Activated T-helper 9 cell treated with anti-CD3 and anti-CD28 coated beads, Interleukin-2, amount 50 U/mL, for 16 hours (primary cell): Measurements from ENCODE around the gene CCDC91.
"Not testable (repeated sequence)": the region's sequence is repeated elsewhere in the genome, so short reads cannot be mapped to it uniquely, and the experiment has no call there.

Experiments
- DNase-seq: peaks from one replicate; pipeline ENCODE4 v3.0.0-alpha.2; 2020; ENCODE audit warnings: low read depth

Gene CCDC91

DNA sequence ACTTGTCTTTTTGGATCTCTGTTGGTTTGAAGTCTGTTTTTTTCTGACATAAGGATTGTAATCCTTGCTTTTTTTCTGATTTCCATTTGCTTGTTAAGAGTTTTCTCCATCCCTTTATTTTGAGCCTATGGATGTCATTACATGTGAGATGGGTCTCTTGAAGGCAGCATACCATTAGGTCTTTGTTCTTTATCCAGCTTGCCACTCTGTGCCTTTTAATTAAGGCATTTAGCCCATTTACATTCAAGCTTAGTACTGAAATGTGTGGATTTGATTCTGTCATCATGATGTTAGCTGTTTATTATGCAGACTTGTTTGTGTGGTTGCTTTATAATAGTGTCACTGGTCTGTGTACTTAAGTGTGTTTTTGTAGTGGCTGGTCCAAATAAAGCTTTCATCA is 100.0 kb downstream of the CCDC91 start:
- DNase-seq: no peak

DNA sequence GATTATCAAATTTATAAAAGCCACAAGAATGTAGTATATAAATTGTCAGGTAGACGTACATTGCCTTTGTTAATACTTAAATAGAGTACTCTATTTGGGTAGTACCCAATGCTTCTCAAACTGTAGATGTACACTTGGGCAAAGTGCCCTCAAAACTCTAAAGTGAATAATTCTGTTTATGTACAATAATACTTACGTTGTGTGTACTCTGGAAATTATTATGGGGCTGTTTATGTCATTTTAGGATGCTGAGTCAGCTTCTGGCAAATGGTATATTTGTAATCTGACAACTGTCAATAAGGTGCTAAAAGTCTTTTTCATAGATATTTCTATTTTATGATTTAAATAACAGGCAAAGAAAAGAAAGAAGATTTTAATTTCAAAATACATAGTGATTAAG is 102.4 kb downstream of the CCDC91 start:
- DNase-seq: no peak

DNA sequence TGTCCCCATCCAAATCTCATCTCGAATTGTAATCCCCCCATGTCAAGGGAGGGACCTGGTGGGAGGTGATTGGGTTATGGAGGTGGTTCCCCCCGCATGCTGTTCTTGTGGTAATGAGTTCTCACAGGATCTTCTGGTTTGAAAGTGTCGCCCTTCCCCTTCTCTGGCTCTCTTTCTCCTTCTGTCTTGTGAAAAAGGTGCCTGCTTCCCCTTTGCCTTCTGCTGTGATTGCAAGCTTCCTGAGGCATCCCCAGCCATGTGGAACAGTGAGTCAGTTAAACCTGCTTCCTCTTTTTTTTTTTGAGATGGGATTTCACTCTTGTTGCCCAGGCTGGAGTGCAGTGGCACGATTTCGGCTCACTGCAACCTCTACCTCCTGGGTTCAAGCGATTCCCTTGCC is 104.0 kb downstream of the CCDC91 start:
- no peak for DNase-seq

DNA sequence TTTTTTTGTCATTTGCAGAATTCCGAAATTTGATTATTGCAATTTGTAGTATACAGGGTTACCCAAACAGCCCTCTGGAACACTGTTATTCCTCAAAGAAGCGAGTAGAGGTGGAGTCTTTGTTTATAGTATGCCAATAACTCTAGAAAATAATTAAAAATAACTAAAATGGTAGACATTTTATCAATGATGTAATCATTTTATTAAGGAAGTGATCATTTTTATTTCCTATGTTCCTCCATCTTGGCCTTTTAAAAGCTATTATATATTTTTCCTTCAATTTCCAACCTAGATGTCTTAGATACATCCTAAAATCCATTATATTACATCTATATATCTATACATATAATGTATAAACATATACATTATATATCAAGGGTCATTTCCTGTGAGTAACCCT is 106.0 kb downstream of the CCDC91 start:
- no peak for DNase-seq

DNA sequence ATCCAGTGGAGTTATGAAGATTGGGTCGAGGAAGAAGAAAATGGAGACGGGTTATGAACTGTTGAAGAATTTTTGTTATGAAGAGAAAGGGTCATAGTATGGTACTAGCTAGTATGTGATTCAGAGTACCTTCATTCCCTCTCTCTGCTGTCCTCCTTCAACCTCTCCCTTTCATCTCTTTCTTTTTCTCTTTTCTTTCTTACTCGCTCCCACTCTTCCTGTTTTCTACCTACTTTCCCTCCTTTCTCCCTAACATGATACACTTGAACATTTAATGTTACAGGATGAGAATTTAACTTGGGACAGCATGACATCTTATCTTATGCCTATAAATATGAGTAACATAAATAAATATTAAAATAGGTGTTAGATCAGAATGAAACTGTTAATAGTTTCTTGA is 112.9 kb downstream of the CCDC91 start:
- no peak for DNase-seq

DNA sequence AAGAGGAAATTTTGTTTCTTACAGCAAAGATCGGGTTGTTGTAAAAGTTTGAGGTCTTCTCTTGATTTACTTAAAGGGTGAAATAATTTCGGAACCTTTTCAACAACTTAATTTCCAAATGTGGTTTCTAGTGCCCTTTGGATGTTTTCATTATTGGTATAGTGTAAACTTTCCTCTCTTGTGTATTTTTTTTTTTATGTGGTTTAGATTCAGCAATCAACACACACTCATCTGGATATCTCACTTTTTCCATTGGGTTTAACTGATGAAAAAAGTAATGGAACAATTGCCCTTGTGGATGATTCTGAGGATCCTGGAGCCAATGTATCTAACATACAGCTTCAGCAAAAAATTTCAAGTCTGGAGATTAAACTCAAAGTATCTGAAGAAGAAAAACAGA is 116.3 kb downstream of the CCDC91 start:
- DNase-seq: no peak

DNA sequence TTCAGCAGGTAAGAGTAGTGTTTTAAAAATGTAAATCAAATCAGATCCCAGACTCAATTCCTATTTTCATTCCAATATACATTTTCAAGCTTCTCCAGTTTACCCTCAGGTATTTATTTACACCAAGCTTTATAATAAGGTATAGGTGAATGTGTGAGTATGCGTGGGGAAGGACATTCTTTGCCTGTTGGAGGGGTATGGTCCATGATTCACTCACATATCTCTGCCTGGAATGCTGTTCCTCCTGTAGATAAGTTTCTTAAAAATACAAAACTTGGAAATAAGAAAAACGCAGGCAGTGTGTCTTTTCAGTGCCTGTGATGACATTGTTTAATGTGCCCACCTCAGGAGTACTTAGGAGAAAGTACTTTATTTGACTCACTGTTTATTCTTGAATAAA is 118.6 kb downstream of the CCDC91 start:
- DNase-seq: no peak

DNA sequence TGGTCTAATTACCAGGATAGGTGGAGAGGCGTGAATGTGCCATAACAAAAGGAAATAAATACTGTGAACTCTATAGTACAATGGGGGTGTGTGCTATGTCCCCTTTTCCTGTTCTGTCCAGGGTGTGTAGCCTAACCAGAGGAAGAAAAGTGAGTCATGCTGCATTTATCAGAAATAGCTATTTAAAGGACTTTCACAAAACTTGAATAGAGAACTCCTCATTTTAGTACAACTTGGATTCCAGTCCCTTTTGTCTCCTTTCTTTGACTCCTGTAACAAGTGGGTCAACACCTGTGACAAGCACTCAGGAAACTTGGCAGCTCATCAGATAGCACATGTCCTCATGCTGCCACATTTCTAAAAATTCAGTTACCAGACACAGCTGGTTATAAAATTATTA is 123.4 kb downstream of the CCDC91 start:
- DNase-seq: no peak

DNA sequence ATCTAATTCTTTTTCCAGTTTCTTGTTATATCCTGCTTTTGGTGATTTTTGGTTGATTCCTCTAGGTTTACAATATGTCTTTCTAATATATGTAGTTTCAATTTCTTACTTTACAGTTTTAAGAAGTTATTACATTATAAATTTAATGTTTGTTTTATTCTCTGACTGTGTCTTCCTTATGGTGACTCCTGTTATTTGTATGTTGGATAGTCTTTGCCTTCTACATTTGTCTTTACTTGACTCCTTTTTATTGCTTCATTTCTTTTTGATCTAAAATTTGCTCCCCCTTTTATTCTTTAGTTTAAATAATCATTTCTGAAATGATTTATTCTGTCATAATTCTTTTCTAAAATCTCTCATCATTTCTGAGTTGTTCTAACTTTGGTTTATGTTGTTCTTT is 125.8 kb downstream of the CCDC91 start:
- no peak for DNase-seq

DNA sequence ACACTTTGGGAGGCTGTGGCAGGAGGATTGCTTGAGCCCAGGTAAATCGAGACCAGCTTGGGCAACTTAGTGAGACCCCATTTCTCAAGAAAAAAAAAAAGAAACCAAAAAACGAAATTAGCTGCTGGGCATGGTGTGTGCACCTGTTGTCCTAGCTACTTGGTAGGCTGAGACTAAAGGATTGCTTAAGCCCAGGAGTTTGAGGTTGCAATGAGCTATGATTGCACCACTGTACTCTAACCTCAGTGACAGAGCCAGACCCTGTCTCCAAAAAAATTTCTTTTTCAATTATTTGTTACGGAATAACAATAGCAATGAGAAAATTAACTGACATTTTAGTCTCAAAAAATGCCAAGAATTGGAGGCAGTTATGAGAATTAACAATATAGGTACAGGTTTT is 128.0 kb downstream of the CCDC91 start:
- DNase-seq: no peak

DNA sequence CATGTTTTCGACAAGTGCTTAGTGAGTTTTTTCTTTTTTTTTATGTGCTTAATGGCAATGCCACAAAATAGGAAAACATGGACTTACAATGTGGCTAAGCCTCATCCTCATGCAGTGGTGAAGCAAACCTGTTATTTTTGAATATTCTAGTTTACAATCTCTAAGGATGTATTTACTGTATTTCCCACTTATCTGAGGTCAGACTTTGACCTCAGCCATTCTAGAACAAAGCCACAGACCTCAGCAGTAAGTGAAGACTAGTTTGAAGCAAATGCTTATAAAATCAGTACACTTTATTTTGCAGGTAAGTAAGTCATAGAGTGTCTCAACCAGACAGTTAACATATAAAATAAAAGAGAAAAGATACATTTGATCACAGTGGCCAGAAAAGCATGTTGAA is 130.1 kb downstream of the CCDC91 start:
- no peak for DNase-seq

DNA sequence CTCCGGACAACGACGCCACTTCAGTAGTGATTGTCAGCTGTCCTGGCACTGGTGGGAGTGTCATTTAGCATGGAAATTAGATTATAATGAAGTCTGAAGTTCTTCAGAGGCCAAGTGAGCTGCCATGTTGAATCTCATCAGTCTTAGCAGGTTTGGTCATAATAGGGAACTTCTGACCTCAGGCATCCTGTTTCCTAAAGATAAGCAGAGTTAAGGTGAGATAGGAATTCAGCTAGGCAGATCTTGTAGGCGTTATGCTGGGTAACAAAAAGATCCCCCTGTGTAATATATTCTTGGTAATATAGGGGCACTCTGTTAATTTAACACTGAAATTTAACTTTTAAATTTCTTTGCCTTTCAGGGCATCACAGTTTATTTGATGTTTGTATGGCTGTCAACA is 137.5 kb downstream of the CCDC91 start:
- no peak for DNase-seq

DNA sequence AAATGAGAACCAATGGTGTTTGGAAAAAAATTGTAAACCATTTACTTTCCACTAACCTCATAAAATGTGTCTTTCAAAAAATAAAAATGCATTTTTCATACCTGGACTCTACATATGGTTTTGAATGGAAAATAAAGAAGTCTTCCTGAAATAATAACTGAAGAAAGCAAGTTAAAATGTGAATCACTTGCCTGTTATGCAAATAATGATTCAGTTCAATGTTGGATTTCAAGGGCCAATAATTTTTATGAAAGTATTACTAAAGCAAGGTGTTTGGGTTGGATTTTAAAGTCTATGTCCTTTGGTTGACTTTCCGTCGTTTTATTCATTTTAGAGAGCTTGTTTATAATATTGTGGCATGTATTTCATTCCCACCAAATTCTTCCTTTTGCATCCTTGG is 138.7 kb downstream of the CCDC91 start:
- no peak for DNase-seq

DNA sequence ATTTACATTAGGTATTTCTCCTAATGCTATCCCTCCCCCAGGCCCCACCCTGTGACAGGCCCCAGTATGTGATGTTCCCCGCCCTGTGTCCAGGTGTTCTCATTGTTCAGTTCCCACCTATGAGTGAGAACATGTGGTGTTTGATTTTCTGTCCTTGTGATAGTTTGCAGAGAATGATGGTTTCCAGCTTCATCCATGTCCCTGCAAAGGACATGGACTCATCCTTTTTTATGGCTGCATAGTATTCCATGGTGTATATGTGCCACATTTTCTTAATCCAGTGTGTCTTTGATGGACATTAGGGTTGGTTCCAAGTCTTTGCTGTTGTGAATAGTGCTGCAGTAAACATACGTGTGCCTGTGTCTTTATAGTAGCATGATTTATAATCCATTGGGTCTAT is 139.5 kb downstream of the CCDC91 start:
- not testable (repeated sequence) for DNase-seq

DNA sequence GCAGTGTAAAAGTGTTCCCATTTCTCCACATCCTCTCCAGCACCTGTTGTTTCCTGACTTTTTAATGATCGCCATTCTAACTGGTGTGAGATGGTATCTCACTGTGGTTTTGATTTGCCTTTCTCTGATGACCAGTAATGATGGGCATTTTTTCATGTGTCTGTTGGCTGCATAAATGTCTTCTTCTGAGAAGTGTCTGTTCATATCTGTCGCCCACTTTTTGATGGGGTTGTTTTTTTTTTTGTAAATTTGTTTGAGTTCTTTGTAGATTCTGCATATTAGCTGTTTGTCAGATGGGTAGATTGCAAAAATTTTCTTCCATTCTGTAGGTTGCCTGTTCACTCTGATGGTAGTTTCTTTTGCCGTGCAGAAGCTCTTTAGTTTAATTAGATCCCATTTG is 140.0 kb downstream of the CCDC91 start:
- not testable (repeated sequence) for DNase-seq

DNA sequence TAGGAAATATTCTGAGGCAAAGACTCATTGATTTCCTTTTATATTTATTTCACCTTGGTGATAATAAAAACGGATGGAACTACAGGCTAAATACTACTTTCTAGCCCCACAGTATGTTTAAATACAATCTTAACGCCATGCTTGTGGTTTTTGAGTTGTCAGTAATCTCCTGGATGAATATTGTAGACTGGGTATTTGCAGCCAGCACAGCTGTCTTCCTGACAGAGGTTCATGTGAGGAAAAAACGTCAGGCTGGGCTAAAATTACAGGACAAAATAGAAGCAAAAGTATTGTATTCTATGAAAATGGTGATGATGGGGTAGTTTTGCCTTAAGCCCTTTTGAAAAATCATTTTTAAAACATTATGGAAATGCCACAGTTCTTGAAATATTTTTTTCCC is 140.9 kb downstream of the CCDC91 start:
- DNase-seq: no peak

DNA sequence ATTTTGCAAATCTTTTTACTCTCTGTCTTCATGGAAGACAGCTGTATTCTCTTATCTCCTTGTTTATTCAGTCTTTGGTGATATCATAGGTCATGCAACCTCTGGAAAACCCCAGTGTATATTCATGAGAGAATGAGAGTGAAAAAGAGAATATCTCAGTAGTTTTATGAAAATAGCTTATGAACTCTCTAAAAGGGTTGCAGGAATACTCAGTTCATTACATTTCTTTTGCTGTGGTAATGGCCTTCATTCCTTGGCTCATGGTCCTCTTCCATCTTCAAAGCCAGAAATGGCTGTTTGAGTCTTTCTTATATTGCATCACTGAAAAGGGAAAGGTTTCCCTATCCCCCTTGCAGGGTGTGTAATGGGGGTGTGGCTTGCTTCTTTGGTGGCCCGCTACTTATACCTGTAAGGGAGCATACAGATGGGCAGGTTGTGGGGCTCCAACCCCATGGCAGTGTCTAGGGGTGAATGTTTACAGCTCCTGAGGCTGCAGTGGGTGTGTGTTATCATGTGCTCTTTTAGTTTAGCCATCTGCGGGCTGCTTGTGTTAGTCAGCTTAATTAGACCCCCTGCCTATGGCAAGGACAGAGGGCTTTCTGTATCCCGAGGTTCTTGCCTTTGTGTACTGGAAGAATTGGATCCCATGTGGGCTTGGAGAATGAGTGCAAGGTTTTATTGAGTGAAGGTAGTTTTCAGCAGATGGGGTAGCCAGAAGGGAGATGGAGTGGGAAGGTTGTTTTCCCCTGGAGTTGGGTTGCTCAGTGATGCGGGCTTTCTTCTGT is 150.2 kb downstream of the CCDC91 start:
- no peak for DNase-seq

DNA sequence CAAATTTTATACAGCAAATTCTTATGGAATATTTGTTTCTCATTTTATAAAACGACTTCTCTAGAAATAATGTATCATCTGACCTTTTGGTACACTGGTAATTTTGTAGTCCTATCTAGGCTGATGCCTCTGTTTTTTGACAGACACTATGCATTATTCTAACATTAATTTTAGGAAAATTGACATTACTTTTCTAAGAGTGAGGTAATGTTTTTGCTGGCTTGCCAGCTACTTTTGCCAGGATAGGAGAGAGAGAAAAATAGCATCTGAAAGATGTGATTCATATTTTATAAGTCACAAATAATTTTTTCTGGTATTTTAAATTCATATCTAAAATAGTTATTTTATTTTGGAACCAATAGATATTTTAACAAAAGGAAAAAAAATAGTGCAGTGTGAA is 153.5 kb downstream of the CCDC91 start:
- no peak for DNase-seq

DNA sequence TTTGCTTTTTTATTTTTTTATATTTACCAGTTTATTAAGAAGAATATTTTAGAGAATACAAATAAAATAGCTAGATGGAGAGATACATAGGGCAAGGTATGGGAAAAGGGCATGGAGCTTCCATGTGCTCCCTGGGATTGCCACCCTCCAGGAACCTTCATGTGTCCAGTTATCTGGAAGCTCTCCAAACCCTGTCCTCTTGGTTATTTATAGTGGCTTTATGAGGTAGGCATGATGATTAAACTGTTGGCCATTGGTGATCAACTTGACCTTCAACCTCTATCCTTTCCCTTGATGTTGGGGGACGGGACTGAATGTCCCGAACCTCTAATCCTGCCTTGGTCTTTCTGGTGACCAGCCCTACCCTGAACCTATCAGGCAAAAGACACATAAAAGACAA is 156.3 kb downstream of the CCDC91 start:
- DNase-seq: no peak

DNA sequence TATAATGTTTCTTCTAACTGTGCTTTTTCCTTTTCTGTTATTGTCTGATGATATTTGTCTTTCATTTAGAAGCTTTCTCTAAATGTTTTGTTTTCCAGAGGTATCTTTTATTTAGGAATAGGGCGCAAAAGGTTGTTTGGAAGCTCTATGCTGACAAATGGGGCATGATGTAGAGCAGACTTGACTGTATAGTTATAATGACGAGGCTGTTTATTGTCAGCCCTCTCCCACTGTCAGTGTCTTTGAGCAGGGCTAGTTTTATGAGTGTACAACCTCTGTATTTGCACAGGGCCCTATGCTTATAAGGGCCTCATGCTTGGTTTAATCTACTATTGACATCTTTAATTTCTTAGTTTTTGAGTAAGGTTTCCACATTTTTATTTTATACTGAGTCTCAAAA is 158.9 kb downstream of the CCDC91 start:
- no peak for DNase-seq

DNA sequence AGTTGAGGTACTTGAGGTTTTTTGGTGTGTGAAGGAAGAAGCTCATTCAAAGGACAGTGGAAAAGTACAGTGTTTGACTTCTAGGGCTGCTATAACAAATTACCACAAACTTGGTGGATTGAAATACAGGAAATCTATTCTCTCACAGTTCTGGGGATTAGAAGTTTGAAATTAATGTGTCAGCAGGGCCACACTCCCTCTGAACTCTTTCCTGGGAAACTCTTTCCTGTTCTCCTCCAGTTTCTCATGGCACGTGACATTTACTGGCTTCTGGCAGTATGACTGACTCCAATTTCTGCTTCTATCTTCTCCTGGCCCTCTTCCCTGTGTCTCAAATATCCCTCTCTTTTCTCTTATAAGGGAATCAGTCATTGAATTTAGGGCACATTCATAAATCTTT is 160.2 kb downstream of the CCDC91 start:
- no peak for DNase-seq

DNA sequence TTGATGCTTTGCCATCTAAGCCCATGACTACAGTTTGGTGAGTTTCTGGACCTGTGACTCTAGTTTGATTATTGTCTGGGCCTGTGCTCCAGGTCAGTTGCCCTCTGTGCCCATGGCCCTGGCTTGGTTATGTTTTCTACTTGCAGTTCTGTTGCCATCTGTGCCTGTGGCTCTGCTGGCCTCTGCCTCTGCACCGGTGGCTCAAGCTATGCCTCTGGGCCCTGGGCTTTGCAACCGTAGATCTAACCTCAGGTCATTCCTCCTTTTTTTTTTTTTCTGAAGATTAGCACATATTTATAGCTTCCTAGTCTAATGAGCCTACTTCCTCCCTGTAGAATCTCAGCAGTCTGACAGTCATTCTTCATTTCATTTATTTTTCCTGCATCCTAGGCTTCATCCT is 161.2 kb downstream of the CCDC91 start:
- no peak for DNase-seq

DNA sequence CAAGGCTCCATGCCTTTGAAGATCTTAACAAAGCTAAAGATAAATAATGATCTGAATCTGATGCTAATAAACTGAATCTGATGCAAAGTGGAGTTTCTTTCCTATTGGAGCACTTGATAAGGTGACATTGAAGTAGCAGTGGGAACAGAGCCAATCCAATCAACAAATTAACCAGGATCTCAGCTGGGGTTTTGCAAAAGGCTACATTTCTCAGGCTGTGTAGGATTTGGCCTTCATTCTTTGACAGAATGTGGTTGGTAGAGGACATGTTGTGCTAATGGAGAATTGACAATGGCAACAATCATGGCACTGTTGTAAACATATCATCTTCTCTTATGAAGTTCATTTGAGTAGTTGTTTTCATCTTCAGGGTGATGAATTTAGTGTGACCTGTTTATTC is 164.9 kb downstream of the CCDC91 start:
- DNase-seq: no peak

DNA sequence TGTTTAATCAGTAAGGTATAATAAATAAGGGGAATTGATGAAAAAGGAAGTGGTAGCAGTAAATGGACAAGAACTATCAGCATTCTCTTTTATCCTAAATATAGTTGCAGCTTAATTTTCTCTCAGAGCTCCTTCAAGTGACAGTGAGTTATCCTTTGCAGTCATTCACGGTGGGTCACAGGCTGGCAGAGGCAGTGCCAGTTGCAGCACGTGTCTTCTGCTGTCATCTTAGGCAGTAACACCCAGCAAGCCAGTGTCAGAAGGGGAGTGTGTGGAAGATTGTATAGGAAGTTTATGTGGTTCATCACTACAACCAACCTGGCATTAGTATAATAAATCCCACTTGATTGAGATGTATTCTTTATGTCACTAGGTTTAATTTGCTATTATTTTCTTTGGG is 170.0 kb downstream of the CCDC91 start:
- no peak for DNase-seq

DNA sequence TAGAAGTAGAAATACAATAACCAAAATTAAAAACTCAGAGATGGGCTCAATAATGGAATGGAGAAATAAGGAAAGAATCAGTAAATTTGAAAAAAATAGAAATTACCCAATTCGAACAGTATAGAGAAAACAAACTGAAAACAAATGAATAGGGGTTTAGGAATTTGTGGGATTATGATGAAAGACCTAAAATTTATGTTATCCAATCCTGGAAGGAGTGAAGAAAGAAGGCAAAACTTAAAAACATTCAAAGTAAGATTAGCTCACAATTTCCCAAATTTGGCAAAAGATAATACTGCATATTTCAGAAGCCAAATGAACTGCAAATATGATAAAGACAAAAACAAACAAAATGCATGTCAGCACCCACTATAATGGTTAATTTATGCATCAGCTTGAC is 177.1 kb downstream of the CCDC91 start:
- DNase-seq: no peak
